Measurements from ENCODE around the gene CYP4F3. TPM values are rescaled to one million over a fixed set of nuclear protein-coding genes. Genes with fewer than 3 reads are reported as not detected.

CYP4F3 gene
- total RNA-seq, 1 donor from 2014 or later, result 0.41 TPM

- DNase-seq, result no peak
- Histone ChIP-seq H3K27me3 (no peaks in the 10 kb centered on the region), H3K36me3 (no peaks in the 10 kb centered on the region), H3K9me3 (peaks cover 2% of the 10 kb centered on the region), H3K4me1 (no peaks in the 10 kb centered on the region), H3K4me3 (no peak overlapping the region), H3K27ac (no peak overlapping the region)
- TF ChIP-seq CTCF (IDR thresholded peaks at IDR 0.05), result no peak
- ATAC-seq, result no peak
- intact Hi-C loops (cut with DNase I), result no loop called here
These were observed 42.7 kb downstream of the CYP4F3 start for GRCh38 chr19:15683411-15683810.

GRCh38 chr19:15684828-15685227, 44.1 kb downstream of the CYP4F3 start:
- no peak overlapping the region for H3K27ac ChIP-seq
- H3K4me3 ChIP-seq, result no peak overlapping the region
- no peak for TF ChIP-seq CTCF (IDR thresholded peaks at IDR 0.05)
- H3K4me1 ChIP-seq, result no peaks in the 10 kb centered on the region
- H3K27me3 ChIP-seq, result no peaks in the 10 kb centered on the region
- intact Hi-C loops (cut with DNase I), result no loop called here
- H3K9me3 ChIP-seq, result peaks cover 3% of the 10 kb centered on the region
- ATAC-seq (no peak), DNase-seq (no peak)
- no peaks in the 10 kb centered on the region for H3K36me3 ChIP-seq

- Histone ChIP-seq H3K27me3 (no peaks in the 10 kb centered on the region), H3K27ac (no peak overlapping the region), H3K9me3 (peaks cover 5% of the 10 kb centered on the region), H3K36me3 (no peaks in the 10 kb centered on the region), H3K4me3 (no peak overlapping the region), H3K4me1 (no peaks in the 10 kb centered on the region)
- no peak for TF ChIP-seq CTCF (IDR thresholded peaks at IDR 0.05)
- intact Hi-C loops (cut with DNase I), result no loop called here
- DNase-seq (no peak), ATAC-seq (no peak)
These were observed 56.0 kb downstream of the CYP4F3 start for GRCh38 chr19:15696654-15697194.

- intact Hi-C loops (cut with DNase I), result no loop called here
- no peaks in the 10 kb centered on the region for H3K27me3 ChIP-seq
- H3K4me3 ChIP-seq, result no peak overlapping the region
- ATAC-seq (no peak), DNase-seq (no peak)
- H3K27ac ChIP-seq, result no peak overlapping the region
- no peaks in the 10 kb centered on the region for H3K9me3 ChIP-seq
- no peak for TF ChIP-seq CTCF (IDR thresholded peaks at IDR 0.05)
- H3K4me1 ChIP-seq, result peaks cover 12% of the 10 kb centered on the region
- H3K36me3 ChIP-seq, result no peaks in the 10 kb centered on the region
These were observed 61.2 kb downstream of the CYP4F3 start for GRCh38 chr19:15701757-15702533.

GRCh38 chr19:15702534-15702930, 61.8 kb downstream of the CYP4F3 start:
- no peaks in the 10 kb centered on the region for H3K9me3 ChIP-seq
- H3K27me3 ChIP-seq, result no peaks in the 10 kb centered on the region
- H3K4me1 ChIP-seq, result peaks cover 12% of the 10 kb centered on the region
- DNase-seq, result peak; percentile 74
- TF ChIP-seq CTCF (IDR thresholded peaks at IDR 0.05), result no peak
- no peaks in the 10 kb centered on the region for H3K36me3 ChIP-seq
- no peak overlapping the region for H3K27ac ChIP-seq
- H3K4me3 ChIP-seq, result no peak overlapping the region
- intact Hi-C loops (cut with DNase I), result no loop called here
- ATAC-seq, result peak; percentile 68

Other genes with a start within 250 kb of the CYP4F3 start
- gene AKAP8L, start 221.9 kb upstream of the CYP4F3 start, total RNA-seq, result 95.5 TPM
- gene WIZ, start 190.9 kb upstream of the CYP4F3 start, total RNA-seq, result 30.9 TPM
- 19.1 TPM for gene RASAL3, start 176.4 kb upstream of the CYP4F3 start, total RNA-seq
- gene PGLYRP2, start 161.4 kb upstream of the CYP4F3 start, total RNA-seq, result not detected
- not detected for gene CYP4F22, start 132.4 kb upstream of the CYP4F3 start, total RNA-seq
- gene CYP4F8, start 25.7 kb upstream of the CYP4F3 start, total RNA-seq, result 2.1 TPM
- 3.7 TPM for gene CYP4F12, start 32.2 kb downstream of the CYP4F3 start, total RNA-seq
- not detected for gene OR10H2, start 87.1 kb downstream of the CYP4F3 start, total RNA-seq
- not detected for gene OR10H3, start 97.1 kb downstream of the CYP4F3 start, total RNA-seq
- gene OR10H5, start 146.8 kb downstream of the CYP4F3 start, total RNA-seq, result not detected
- gene OR10H1, start 174.8 kb downstream of the CYP4F3 start, total RNA-seq, result not detected